Lower leg skin (tissue), 3 donors: ENCODE results near the gene C1orf52.

Experiments used
- CTCF ChIP-seq, 3 donors: fragments of 450-650 bp; IDR thresholded peaks; one replicate each; pipeline ENCODE4 v1.5.1; 2016; ENCODE audit warnings: antibody characterized with exemption in 3 of 3, mild to moderate bottlenecking in 3 of 3, moderate library complexity in 2 of 3
- POLR2A ChIP-seq, 2 donors: fragments of 450-650 bp; IDR thresholded peaks; one replicate each; pipeline ENCODE4 v1.6.1; 2016 to 2017; ENCODE audit warnings: antibody characterized with exemption in 2 of 2, mild to moderate bottlenecking in 1 of 2, moderate library complexity in 1 of 2

GRCh38 chr1:85290826-85291225 is 31.4 kb upstream of the C1orf52 start:
- TF ChIP-seq CTCF (IDR thresholded peaks at IDR 0.05) (no peak), POLR2A (IDR thresholded peaks at IDR 0.05) (no peak)
